AG20443 (cell line): Measurements from ENCODE around the gene TMC4.

ENCODE experiments used
- DNase-seq: peaks from one replicate; pipeline ENCODE4 v3.0.0; 2012; ENCODE audit warnings: low spot score, mixed read lengths

TMC4 gene

GRCh38 chr19:54154603-54155345, 18.2 kb downstream of the TMC4 start:
- peak; percentile 48 for DNase-seq

- DNase-seq, result no peak
These were observed 19.1 kb downstream of the TMC4 start for GRCh38 chr19:54153731-54154326.

GRCh38 chr19:54152878-54153524, 20.0 kb downstream of the TMC4 start:
- DNase-seq, result no peak

- no peak for DNase-seq
These were observed 20.7 kb downstream of the TMC4 start for GRCh38 chr19:54152267-54152666.

- DNase-seq, result no peak
These were observed 21.5 kb downstream of the TMC4 start for GRCh38 chr19:54151362-54152035.

GRCh38 chr19:54149021-54149812, 23.7 kb downstream of the TMC4 start:
- no peak for DNase-seq

GRCh38 chr19:54148158-54148557, 24.8 kb downstream of the TMC4 start:
- no peak for DNase-seq

GRCh38 chr19:54147676-54148075, 25.3 kb downstream of the TMC4 start:
- no peak for DNase-seq

- no peak for DNase-seq
These were observed 27.3 kb downstream of the TMC4 start for GRCh38 chr19:54145541-54146158.

- no peak for DNase-seq
These were observed 30.7 kb downstream of the TMC4 start for GRCh38 chr19:54142166-54142780.

GRCh38 chr19:54141356-54141755, 31.6 kb downstream of the TMC4 start:
- DNase-seq, result peak; percentile 56

GRCh38 chr19:54138489-54139256, 34.3 kb downstream of the TMC4 start:
- no peak for DNase-seq

- peak; percentile 26 for DNase-seq
These were observed 35.1 kb downstream of the TMC4 start, which contains the start of gene CNOT3 for GRCh38 chr19:54137699-54138488. CNOT3 (plus strand) TSS chr19:54137762; CDS start chr19:54142979, 5,217 bp downstream.

- peak; percentile 98 for DNase-seq
These were observed 35.9 kb downstream of the TMC4 start for GRCh38 chr19:54136864-54137698.

GRCh38 chr19:54136086-54136863, 36.7 kb downstream of the TMC4 start:
- peak; percentile 43 for DNase-seq

GRCh38 chr19:54133957-54134590, 38.9 kb downstream of the TMC4 start:
- no peak for DNase-seq
